Erythroblast (primary cell): ENCODE data around the gene BMP8B.

Source experiments
- GATA1 ChIP-seq: IDR thresholded peaks from 2 replicates; pipeline ENCODE4 v1.6.1; 2011; ENCODE audit warnings: low read depth, mild to moderate bottlenecking, control low read depth, low read length, moderate library complexity
- POLR2A ChIP-seq: IDR thresholded peaks from 2 replicates; pipeline ENCODE4 v1.6.1; 2011; ENCODE audit warnings: mild to moderate bottlenecking, low read length

GRCh38 chr1:39776886-39777285 is 11.8 kb downstream of the BMP8B start:
- TF ChIP-seq POLR2A (no peak), GATA1 (no peak)
